GM12864 (cell line): Measurements from ENCODE around the gene INKA2.
"Not testable (repeated sequence)": the region's sequence is repeated elsewhere in the genome, so short reads cannot be mapped to it uniquely, and the experiment has no call there.

ENCODE experiments used
- DNase-seq: peaks from one replicate; pipeline ENCODE4 v3.0.0-alpha.2; 2011; ENCODE audit warnings: low read depth
- H3K4me3 ChIP-seq: 2 replicates; pipeline ENCODE4 v1.5.1; 2011; ENCODE audit warnings: mild to moderate bottlenecking, low read depth, low read length, control low read depth
- TF ChIP-seq, protein P1 (sequence below): IDR thresholded peaks from 2 replicates; pipeline ENCODE4 v1.5.1; 2011; ENCODE audit warnings: low read depth, mild to moderate bottlenecking, moderate library complexity, low read length, control low read depth, inconsistent platforms; ENCODE audit errors: missing control alignments

Gene INKA2

DNA sequence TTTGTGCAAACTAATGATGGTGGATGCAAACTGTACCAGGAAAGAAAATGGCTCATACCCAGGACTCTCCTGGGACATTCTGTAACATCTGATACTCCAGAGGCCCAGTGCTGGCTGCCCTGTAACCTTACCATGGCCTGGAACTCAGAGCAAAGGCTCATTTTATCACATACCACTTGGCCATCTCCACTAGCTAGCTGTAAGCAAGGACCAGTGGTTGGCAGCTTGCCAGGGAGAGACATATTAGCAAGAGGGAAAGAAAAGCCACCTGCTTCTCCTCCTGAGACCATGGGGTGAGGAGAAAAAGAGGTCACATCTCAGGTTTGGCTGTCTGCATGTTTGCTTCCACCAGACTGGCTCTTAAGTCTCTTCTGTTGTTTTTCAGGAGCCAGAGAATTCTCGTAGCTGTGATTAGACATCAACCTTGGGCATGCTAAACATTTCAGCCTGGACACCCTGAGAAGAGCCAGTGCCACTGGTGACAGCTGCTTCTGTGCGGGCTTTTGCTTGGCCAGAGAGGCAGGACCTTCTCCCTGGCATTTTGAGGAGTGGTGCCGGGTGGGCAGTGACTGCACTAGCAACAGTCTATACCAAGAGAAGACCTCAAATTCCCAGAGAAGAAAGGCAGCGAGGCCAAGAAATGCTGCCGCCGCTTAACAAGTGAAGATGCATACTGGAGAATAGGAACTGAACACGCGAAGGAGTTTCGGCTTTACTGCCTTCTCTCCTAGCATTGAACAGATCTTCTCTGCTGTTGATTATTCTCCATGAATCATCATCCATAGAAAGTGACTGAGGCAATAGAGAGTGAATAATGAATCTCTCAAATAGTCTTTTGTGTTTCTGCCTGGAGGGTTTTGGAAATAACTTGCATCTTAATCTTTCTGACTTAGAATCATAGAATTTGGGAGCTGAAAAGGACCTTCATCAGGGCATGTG lies 6.7 kb upstream of the INKA2 start:
- H3K4me3 ChIP-seq = no peak overlapping the region
- DNase-seq = no peak
- TF ChIP-seq, protein P1, sequence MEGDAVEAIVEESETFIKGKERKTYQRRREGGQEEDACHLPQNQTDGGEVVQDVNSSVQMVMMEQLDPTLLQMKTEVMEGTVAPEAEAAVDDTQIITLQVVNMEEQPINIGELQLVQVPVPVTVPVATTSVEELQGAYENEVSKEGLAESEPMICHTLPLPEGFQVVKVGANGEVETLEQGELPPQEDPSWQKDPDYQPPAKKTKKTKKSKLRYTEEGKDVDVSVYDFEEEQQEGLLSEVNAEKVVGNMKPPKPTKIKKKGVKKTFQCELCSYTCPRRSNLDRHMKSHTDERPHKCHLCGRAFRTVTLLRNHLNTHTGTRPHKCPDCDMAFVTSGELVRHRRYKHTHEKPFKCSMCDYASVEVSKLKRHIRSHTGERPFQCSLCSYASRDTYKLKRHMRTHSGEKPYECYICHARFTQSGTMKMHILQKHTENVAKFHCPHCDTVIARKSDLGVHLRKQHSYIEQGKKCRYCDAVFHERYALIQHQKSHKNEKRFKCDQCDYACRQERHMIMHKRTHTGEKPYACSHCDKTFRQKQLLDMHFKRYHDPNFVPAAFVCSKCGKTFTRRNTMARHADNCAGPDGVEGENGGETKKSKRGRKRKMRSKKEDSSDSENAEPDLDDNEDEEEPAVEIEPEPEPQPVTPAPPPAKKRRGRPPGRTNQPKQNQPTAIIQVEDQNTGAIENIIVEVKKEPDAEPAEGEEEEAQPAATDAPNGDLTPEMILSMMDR = no peak

DNA sequence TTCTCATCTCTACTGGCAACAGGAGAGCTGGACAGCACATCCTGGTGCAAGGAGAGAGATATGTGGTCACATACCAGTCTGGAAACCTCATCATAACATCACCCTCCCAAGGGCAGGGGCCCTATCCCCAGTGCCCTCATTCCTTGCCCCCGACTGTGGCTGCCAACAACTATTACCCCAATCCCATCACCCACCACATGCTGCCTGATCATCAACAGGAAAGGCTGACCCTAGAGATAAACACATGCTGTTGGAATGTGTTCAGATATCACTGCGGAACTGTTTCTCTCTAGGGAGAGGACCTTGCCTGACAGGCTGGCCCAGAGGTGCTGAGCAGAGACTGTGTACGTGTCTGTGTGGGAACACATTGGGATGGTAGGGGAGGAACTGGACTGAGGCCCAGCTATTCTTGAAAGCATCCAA lies 4.5 kb upstream of the INKA2 start:
- TF ChIP-seq, protein P1 = no peak
- no peak for DNase-seq
- no peak overlapping the region for H3K4me3 ChIP-seq

DNA sequence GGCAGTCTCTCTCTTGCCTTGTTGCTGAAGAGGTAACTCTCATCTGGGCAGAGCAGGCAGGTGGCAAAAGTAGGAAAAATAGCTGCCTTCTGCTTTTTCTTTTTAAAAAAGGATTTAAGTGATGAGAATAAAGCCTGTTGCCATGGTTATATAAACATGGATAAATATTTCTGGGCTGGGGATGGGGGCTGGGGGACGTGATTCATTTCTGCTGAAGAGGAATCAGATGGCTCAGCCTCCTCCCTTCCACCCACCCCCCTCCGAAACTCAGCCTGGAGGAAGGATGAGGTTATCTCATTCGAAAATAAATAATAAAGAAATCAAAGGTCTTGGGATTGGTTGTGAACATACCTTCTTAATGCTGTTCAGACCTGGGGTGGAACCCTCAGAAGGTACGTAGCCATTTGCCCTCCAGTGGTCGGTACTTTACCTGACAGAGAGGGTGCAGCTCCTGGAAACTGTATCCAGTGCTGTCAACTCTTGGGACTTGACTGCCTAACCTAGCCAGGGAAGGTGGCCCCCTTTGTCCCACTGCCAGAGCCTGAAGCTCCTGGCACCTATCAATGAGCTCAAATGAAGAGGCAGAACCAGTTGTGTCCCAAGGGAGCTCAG lies 3.8 kb upstream of the INKA2 start:
- no peak for DNase-seq
- TF ChIP-seq, protein P1 = no peak
- no peak overlapping the region for H3K4me3 ChIP-seq

DNA sequence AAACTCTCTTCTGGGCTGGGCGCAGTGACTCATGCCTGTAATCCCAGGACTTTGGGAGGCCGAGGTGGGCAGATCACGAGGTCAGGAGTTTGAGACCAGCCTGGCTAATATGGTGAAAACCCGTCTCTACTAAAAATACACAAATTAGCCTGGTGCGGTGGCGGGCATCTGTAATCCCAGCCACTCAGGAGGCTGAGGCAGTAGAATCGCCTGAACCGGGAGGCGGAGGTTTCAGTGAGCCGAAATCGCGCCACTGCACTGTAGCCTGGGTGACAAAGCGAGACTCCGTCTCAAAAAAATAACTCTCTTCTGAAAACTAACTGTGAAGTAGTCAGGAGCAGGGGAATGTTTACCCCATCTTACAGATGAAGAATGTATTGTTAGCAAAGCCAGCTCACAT lies 3.1 kb upstream of the INKA2 start:
- not testable (repeated sequence) for H3K4me3 ChIP-seq, DNase-seq

DNA sequence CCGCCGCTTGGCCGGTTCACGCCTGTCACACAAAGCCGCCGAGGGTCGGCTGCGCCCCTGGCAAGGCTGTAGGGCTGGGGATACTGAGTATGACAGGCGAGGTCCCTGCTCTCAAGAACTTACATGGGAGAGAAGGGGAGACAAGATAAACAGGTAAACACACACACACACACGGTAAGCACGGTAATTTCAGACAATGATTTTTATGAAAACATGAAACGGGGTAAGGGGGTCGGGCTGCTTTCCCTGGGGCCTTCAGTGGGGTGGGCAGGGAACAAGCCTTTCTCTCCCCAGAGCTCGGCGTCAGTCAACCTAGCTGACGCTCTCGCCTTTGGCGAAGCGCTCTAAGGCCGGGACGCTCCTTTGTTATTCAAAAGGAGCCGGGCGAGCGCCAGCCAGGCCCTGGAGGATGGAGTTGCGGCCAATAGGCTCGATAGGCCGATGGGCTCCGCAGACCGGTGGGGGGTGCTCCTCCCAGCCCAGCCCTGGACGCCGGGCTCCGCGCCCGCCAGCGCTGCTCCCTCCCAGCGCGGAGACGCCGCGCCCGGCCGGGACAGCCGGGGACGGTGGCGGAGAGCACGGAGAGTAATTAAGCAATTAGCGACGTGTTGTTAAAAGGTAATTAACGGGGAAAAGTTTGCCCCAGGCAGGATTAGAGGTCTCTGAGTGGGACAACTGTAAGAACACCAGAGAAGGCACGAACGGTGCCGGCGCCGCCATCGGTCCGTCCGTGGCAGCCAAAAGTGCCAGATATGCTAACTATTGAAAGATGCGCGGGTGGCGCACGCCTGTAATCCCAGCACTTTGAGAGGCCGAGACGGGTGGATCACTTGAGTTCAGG lies 950 bp upstream of the INKA2 start:
- TF ChIP-seq, protein P1 = no peak
- peak overlapping the region; percentile 59 for H3K4me3 ChIP-seq
- no peak for DNase-seq

DNA sequence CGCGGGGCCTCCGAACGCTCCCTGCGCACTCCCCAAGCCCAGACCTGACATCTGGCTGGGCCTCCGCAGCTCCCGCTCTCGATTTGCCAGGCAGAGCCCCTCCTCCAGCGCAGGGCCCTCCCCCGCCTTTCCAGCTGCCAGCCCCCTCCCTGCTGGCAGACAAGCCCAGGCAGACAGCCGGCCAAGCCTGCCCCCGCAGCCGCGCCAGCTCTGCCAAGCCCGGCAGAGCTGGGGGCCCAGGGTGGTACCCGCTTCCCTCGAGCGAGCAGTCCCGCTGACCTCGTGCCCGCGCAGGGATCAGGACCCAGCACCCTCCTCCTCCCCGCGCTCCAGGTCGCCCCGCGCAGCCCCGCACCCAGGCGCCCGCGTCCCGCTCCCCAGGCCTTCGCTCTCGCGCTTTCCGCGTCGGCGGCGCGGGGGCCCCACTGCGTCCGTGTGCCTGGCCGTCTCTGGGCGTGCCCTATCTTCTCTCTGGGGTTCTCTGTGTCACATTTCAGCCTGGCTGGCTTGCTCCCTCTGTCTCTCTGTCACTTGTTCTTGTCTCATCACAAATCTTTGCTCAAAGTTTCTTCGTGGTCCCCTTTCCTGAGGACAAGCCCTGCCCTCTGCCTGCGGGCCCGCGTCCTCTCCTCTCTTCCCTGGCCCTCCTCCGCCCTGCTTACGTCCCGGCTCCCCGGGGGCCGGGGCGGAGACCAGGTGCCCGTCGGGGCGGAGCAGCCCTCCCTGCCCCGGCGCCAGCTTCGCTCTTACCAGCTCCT lies 580 bp downstream of the INKA2 start:
- no peak for DNase-seq
- TF ChIP-seq, protein P1 = no peak
- peak overlapping the region; percentile 59 for H3K4me3 ChIP-seq
